PFSK-1 (cell line): ENCODE measurements around the gene SSH2.

Source experiments
- FOXP2 ChIP-seq: optimal IDR thresholded peaks from 2 replicates; pipeline ENCODE3; 2011; ENCODE audit warnings: borderline replicate concordance, control low read depth, inconsistent platforms; ENCODE audit not compliant: insufficient read depth; ENCODE audit errors: extremely low read length, extremely low read depth
- POLR2AphosphoS5 ChIP-seq: IDR thresholded peaks from 2 replicates; pipeline ENCODE4 v1.6.1; 2012; ENCODE audit warnings: low read depth, mild to moderate bottlenecking, control low read depth, low read length, moderate library complexity
- SIN3A ChIP-seq: IDR thresholded peaks from 2 replicates; pipeline ENCODE4 v1.6.1; 2012; ENCODE audit warnings: mild to moderate bottlenecking, low read length, moderate library complexity, borderline replicate concordance; ENCODE audit not compliant: insufficient read depth
- TAF1 ChIP-seq: IDR thresholded peaks from 2 replicates; pipeline ENCODE4 v1.6.1; 2012; ENCODE audit warnings: low read length, control low read depth, borderline replicate concordance; ENCODE audit not compliant: insufficient read depth
- TF ChIP-seq, protein P1 (sequence below), 2 experiments: IDR thresholded peaks; 2 replicates each; pipeline versions ENCODE4 v1.6.1 to v1.8.0; 2011 to 2012; ENCODE audit warnings: low read depth in 2 of 2, low read length in 2 of 2, control low read depth in 1 of 2, inconsistent platforms in 1 of 2, mild to moderate bottlenecking in 1 of 2, moderate library complexity in 1 of 2; ENCODE audit not compliant: insufficient read depth in 1 of 2

SSH2 gene

DNA sequence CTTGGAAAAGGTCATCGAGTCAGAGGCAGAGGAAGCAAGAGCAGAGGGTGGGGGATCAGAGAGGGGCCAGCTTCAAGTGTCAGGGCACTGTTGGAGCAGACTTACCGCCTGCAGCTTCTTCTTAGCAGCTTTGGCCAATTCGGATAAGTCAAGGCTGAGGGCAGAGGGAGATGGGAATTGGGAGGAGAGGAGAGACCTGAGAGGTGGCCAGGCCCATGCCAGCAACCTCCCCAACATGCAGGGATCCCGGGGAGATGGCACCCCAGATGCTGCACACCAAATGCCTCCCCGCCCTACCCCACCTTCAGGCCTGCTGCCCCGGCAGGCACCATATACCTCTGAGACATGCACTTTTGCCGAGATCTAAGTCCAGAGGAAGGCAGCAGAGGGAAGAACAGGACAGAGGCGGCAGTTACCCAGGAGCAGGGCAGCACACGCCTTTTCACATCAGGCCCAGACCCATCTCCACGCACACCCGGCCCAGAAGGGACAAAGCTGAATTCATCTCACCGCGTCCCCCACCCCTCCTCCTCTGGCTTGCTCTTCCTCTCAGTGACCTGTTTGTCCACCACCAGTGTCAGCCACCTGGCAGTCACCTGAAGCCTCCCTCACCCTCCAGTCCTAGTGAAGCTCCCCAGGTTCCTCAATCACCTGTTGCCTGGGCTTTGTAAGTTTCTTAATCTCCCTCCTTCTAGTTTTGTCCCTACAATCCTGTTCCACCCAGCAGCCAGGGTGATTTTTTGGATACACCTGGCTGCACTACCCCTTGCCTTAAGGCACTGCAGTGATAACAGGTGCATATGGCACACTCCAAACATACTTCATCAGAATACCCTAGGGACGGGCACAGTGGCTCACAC lies 351.2 kb downstream of the SSH2 start:
- TF ChIP-seq, protein P1, sequence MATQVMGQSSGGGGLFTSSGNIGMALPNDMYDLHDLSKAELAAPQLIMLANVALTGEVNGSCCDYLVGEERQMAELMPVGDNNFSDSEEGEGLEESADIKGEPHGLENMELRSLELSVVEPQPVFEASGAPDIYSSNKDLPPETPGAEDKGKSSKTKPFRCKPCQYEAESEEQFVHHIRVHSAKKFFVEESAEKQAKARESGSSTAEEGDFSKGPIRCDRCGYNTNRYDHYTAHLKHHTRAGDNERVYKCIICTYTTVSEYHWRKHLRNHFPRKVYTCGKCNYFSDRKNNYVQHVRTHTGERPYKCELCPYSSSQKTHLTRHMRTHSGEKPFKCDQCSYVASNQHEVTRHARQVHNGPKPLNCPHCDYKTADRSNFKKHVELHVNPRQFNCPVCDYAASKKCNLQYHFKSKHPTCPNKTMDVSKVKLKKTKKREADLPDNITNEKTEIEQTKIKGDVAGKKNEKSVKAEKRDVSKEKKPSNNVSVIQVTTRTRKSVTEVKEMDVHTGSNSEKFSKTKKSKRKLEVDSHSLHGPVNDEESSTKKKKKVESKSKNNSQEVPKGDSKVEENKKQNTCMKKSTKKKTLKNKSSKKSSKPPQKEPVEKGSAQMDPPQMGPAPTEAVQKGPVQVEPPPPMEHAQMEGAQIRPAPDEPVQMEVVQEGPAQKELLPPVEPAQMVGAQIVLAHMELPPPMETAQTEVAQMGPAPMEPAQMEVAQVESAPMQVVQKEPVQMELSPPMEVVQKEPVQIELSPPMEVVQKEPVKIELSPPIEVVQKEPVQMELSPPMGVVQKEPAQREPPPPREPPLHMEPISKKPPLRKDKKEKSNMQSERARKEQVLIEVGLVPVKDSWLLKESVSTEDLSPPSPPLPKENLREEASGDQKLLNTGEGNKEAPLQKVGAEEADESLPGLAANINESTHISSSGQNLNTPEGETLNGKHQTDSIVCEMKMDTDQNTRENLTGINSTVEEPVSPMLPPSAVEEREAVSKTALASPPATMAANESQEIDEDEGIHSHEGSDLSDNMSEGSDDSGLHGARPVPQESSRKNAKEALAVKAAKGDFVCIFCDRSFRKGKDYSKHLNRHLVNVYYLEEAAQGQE (IDR thresholded peaks at IDR 0.05; ENCODE audit: insufficient read depth in 1 of 2, low read depth in 2 of 2, low read length in 2 of 2) = no peak
- TF ChIP-seq TAF1 (no peak), FOXP2 (no peak), SIN3A (no peak), POLR2AphosphoS5 (no peak)

GRCh38 chr17:29577385-29578211 lies 352.4 kb downstream of the SSH2 start:
- no peak for TF ChIP-seq POLR2AphosphoS5
- no peak for TF ChIP-seq TAF1
- TF ChIP-seq, protein P1 (IDR thresholded peaks at IDR 0.05; ENCODE audit: insufficient read depth in 1 of 2, low read depth in 2 of 2, low read length in 2 of 2) = no peak
- TF ChIP-seq FOXP2 = no peak
- TF ChIP-seq SIN3A = no peak

GRCh38 chr17:29577001-29577370 lies 353.0 kb downstream of the SSH2 start:
- no peak for TF ChIP-seq FOXP2
- TF ChIP-seq, protein P1 (IDR thresholded peaks at IDR 0.05; ENCODE audit: insufficient read depth in 1 of 2, low read depth in 2 of 2, low read length in 2 of 2) = no peak
- TF ChIP-seq POLR2AphosphoS5 = no peak
- TF ChIP-seq SIN3A = no peak
- no peak for TF ChIP-seq TAF1

- no peak for TF ChIP-seq POLR2AphosphoS5
- TF ChIP-seq SIN3A = no peak
- TF ChIP-seq, protein P1 (IDR thresholded peaks at IDR 0.05; ENCODE audit: insufficient read depth in 1 of 2, low read depth in 2 of 2, low read length in 2 of 2) = no peak
- TF ChIP-seq TAF1 = no peak
- no peak for TF ChIP-seq FOXP2
These were observed 353.6 kb downstream of the SSH2 start for GRCh38 chr17:29576214-29577000.
